OCI-LY1 (cell line): ENCODE data around the gene RASL10B.

Experiments
- H2AFZ ChIP-seq: fragments of 200-600 bp; sonication (generic), shearing (Covaris generic); 2 replicates; pipeline ENCODE4 v1.6.0; 2014; ENCODE audit warnings: antibody characterized with exemption, mild to moderate bottlenecking, low read length
- H3F3A ChIP-seq: fragments of 200-600 bp; sonication (generic), shearing (Covaris generic); 2 replicates; pipeline ENCODE4 v1.6.0; 2014; ENCODE audit warnings: mild to moderate bottlenecking, antibody characterized with exemption, low read length, moderate library complexity; ENCODE audit not compliant: insufficient read depth
- H3K27ac ChIP-seq: fragments of 200-600 bp; sonication (generic); 2 replicates; pipeline ENCODE4 v1.5.1; 2014; ENCODE audit warnings: low read length, mixed run types, mild to moderate bottlenecking, low read depth; ENCODE audit not compliant: poor library complexity, severe bottlenecking
- H3K27me3 ChIP-seq: fragments of 200-600 bp; sonication (generic); 2 replicates; pipeline ENCODE4 v1.6.0; 2014; ENCODE audit warnings: antibody characterized with exemption, mild to moderate bottlenecking, low read length, moderate library complexity; ENCODE audit not compliant: insufficient read depth
- H3K36me3 ChIP-seq: fragments of 200-600 bp; sonication (generic); 2 replicates; pipeline ENCODE4 v1.6.1; 2014; ENCODE audit warnings: mild to moderate bottlenecking, antibody characterized with exemption, low read length, moderate library complexity, mixed read lengths; ENCODE audit not compliant: insufficient read depth
- H3K4me1 ChIP-seq: fragments of 200-600 bp; sonication (generic); 2 replicates; pipeline ENCODE4 v1.5.1; 2014; ENCODE audit warnings: mild to moderate bottlenecking, low read length, moderate library complexity; ENCODE audit not compliant: insufficient read depth, severe bottlenecking
- H3K4me2 ChIP-seq: fragments of 200-600 bp; sonication (generic), shearing (Covaris generic); 2 replicates; pipeline ENCODE4 v1.6.1; 2014; ENCODE audit warnings: low read length
- H3K4me3 ChIP-seq: fragments of 200-600 bp; sonication (generic); 2 replicates; pipeline ENCODE4 v1.5.1; 2014; ENCODE audit warnings: low read length, low read depth, mild to moderate bottlenecking, mixed read lengths; ENCODE audit not compliant: poor library complexity, severe bottlenecking
- H3K79me2 ChIP-seq: fragments of 200-600 bp; shearing (Covaris generic); 2 replicates; pipeline ENCODE4 v1.6.1; 2016; ENCODE audit warnings: mixed run types, low read length, mixed read lengths; ENCODE audit not compliant: insufficient read depth
- H3K9ac ChIP-seq: fragments of 200-600 bp; sonication (generic), shearing (Covaris generic); 2 replicates; pipeline ENCODE4 v1.6.1; 2014; ENCODE audit warnings: mild to moderate bottlenecking, low read length, mixed read lengths
- H3K9me2 ChIP-seq: fragments of 200-600 bp; sonication (generic), shearing (Covaris generic); 2 replicates; pipeline ENCODE4 v1.6.1; 2014; ENCODE audit warnings: low read depth, mild to moderate bottlenecking, low read length, mixed read lengths
- H3K9me3 ChIP-seq: fragments of 200-600 bp; shearing (Covaris generic); 2 replicates; pipeline ENCODE4 v1.6.1; 2014; ENCODE audit warnings: low read length, mixed read lengths
- H4K20me1 ChIP-seq: fragments of 200-600 bp; sonication (generic), shearing (Covaris generic); 2 replicates; pipeline ENCODE4 v1.6.0; 2016; ENCODE audit warnings: mild to moderate bottlenecking, low read length; ENCODE audit not compliant: insufficient read depth
- EZH2 ChIP-seq: fragments of 200-600 bp; sonication (generic), shearing (Covaris generic); IDR thresholded peaks from 2 replicates; pipeline ENCODE4 v1.8.0; 2017; ENCODE audit warnings: borderline replicate concordance, mixed run types, mild to moderate bottlenecking, antibody characterized with exemption, low read length, moderate library complexity, mixed read lengths
- TF ChIP-seq, protein P1 (sequence below): fragments of 200-600 bp; sonication (generic), shearing (Covaris generic); IDR thresholded peaks from 2 replicates; pipeline ENCODE4 v1.5.1; 2017; ENCODE audit warnings: mild to moderate bottlenecking, antibody characterized with exemption, low read length, moderate library complexity, mixed read lengths

Gene RASL10B

DNA sequence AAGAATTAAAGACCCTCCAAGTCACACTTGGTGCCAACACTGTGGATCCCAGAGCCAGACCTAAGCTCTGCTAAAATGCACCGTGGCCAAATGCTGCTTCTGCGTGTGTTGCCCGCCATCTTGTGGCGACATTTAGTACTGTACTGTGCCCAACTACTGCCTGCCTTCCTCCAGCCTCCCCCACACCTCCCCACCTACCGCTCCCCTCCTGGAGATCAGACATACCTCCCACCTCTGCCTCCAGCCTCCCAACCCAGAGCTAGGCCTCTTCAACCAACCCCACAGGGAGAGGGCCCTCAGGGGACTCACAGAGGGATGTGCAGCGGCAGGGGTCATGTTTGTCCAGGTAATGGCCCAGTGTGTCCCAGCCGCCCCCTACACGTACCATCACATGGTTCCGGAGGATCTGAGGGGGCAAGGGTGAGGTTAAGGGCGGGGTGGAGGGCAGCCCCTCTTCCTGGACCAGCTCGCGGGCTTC, 16.1 kb downstream of the RASL10B start:
- no peak overlapping the region for H3K4me2 ChIP-seq

DNA sequence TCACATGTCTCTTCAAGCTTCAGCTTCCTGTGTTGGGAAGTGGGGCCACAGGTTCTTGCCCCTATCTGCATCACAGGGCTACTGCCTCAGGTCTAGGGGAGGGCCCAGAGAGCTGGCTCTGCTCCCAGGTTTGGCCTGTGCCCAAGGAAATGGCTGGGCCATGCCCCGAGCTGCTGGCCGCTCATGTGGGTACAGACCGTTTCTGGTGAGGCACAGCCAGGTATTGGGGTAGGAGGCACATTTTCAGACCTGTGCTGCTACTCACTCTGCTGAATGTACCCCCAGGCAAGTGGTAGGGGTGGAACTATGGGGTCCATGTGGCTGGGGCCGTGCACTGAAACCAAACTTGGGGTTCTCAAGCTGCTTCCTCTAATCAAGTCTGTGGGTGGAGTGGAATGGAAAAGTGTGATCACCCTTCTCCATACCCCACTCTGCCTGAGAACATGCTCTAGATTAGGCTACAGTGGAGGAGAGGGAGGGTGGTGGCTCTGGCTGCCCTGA, 17.0 kb downstream of the RASL10B start:
- H4K20me1 ChIP-seq = no peaks in the 10 kb centered on the region
- peaks cover 9% of the 10 kb centered on the region for H3K4me1 ChIP-seq
- H2AFZ ChIP-seq = no peak overlapping the region
- H3K9me3 ChIP-seq = no peaks in the 10 kb centered on the region
- H3K9me2 ChIP-seq = no peaks in the 10 kb centered on the region
- H3F3A ChIP-seq = no peaks in the 10 kb centered on the region
- no peaks in the 10 kb centered on the region for H3K36me3 ChIP-seq
- no peaks in the 10 kb centered on the region for H3K79me2 ChIP-seq
- H3K9ac ChIP-seq = no peak overlapping the region
- peaks cover 15% of the 10 kb centered on the region for H3K27me3 ChIP-seq
- H3K4me2 ChIP-seq = no peak overlapping the region
- no peak for TF ChIP-seq EZH2
- TF ChIP-seq, protein P1, sequence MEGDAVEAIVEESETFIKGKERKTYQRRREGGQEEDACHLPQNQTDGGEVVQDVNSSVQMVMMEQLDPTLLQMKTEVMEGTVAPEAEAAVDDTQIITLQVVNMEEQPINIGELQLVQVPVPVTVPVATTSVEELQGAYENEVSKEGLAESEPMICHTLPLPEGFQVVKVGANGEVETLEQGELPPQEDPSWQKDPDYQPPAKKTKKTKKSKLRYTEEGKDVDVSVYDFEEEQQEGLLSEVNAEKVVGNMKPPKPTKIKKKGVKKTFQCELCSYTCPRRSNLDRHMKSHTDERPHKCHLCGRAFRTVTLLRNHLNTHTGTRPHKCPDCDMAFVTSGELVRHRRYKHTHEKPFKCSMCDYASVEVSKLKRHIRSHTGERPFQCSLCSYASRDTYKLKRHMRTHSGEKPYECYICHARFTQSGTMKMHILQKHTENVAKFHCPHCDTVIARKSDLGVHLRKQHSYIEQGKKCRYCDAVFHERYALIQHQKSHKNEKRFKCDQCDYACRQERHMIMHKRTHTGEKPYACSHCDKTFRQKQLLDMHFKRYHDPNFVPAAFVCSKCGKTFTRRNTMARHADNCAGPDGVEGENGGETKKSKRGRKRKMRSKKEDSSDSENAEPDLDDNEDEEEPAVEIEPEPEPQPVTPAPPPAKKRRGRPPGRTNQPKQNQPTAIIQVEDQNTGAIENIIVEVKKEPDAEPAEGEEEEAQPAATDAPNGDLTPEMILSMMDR = no peak
- H3K4me3 ChIP-seq = no peak overlapping the region
- H3K27ac ChIP-seq = no peak overlapping the region

More for the DNA sequence above, 16.1 kb downstream of the RASL10B start:
- TF ChIP-seq EZH2 = no peak
- TF ChIP-seq, protein P1 = peak; percentile 85
- no peaks in the 10 kb centered on the region for H4K20me1 ChIP-seq
- H3K4me3 ChIP-seq = no peak overlapping the region
- H3K27ac ChIP-seq = no peak overlapping the region
- H3K36me3 ChIP-seq = no peaks in the 10 kb centered on the region
- H3K4me1 ChIP-seq = peaks cover 9% of the 10 kb centered on the region
- no peak overlapping the region for H2AFZ ChIP-seq
- H3F3A ChIP-seq = no peaks in the 10 kb centered on the region
- H3K27me3 ChIP-seq = peaks cover 13% of the 10 kb centered on the region
- no peaks in the 10 kb centered on the region for H3K9me3 ChIP-seq
- H3K79me2 ChIP-seq = no peaks in the 10 kb centered on the region
- H3K9ac ChIP-seq = no peak overlapping the region
- no peaks in the 10 kb centered on the region for H3K9me2 ChIP-seq

DNA sequence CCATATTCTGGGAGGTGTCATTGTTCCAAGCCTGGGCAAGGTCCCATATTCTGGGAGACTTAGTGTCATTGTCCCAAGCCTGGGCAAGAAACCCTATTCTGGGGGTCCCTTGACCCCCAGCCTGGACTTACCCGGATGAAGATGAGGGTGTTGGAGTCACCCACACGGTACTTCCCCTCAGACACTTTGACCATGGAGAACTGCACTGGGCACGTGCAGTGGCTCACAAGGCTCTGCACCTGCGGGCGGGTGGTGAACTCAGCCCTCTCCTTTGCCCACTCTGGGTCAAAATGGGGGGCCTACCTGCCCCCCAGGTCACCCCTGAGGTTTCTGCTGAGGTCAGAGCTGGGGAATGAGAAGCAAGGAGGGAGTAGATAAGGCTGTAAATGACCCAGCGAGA, 17.5 kb downstream of the RASL10B start:
- Histone ChIP-seq H3K79me2 (no peaks in the 10 kb centered on the region), H3K4me1 (peaks cover 9% of the 10 kb centered on the region), H3K9ac (no peak overlapping the region), H3K9me3 (no peaks in the 10 kb centered on the region), H3K36me3 (no peaks in the 10 kb centered on the region), H3K4me3 (no peak overlapping the region), H4K20me1 (no peaks in the 10 kb centered on the region), H3F3A (no peaks in the 10 kb centered on the region), H3K27me3 (peaks cover 15% of the 10 kb centered on the region), H3K9me2 (no peaks in the 10 kb centered on the region), H2AFZ (no peak overlapping the region), H3K4me2 (no peak overlapping the region), H3K27ac (no peak overlapping the region)
- TF ChIP-seq EZH2 = no peak
- TF ChIP-seq, protein P1 = no peak
